SK-N-SH (cell line): ENCODE results near the gene FGF5. TPM values are rescaled to one million over a fixed set of nuclear protein-coding genes. Genes with fewer than 3 reads are reported as not detected.

Experiments
- CTCF ChIA-PET: fragments of 300-600, 350-600 bp; formaldehyde crosslinking; extraction: SDS; loops from one replicate; lab custom pipeline; 2021; lab: Yijun Ruan, JAX
- POLR2A ChIA-PET: fragments of 350-600 bp; sonication (Branson Sonifier 250); formaldehyde crosslinking; extraction: SDS; loops from one replicate; lab custom pipeline; 2020; ENCODE audit warnings: antibody characterized with exemption, inconsistent platforms; lab: Yijun Ruan, JAX
- DNase-seq: peaks from one replicate; pipeline ENCODE4 v3.0.0; 2012
- H2AFZ ChIP-seq: fragments of 200-600 bp; sonication (generic); 2 replicates; pipeline ENCODE4 v1.8.1; 2016; ENCODE audit warnings: antibody characterized with exemption, mild to moderate bottlenecking, low read depth
- H3F3A ChIP-seq: fragments of 200-600 bp; sonication (generic); replicated peaks from 2 replicates; pipeline ENCODE3; 2016; ENCODE audit warnings: antibody characterized with exemption, mild to moderate bottlenecking; ENCODE audit not compliant: insufficient read depth
- H3K27ac ChIP-seq, 2 experiments: fragments of 200-500 bp in 1 of 2; fragments of 200-600 bp in 1 of 2; sonication (Bioruptor generic) in 1 of 2; sonication (generic), shearing (Covaris generic) in 1 of 2; 2 replicates each; pipeline versions ENCODE4 v1.5.1 to v1.6.1; 2014 to 2016; ENCODE audit warnings: low read depth in 2 of 2, inconsistent platforms in 1 of 2, low read length in 1 of 2, mild to moderate bottlenecking in 1 of 2, mixed read lengths in 1 of 2
- H3K27me3 ChIP-seq: fragments of 200-600 bp; sonication (generic), shearing (Covaris generic); 2 replicates; pipeline ENCODE4 v1.6.1; 2016; ENCODE audit warnings: mixed run types; ENCODE audit not compliant: insufficient read depth
- H3K36me3 ChIP-seq, 2 experiments: fragments of 200-500 bp in 1 of 2; fragments of 200-600 bp in 1 of 2; sonication (Bioruptor generic) in 1 of 2; sonication (generic) in 1 of 2; replicated peaks in 1 of 2; 2 replicates each; pipeline versions ENCODE3 to v1.5.1; 2014 to 2016; ENCODE audit warnings: low read length in 1 of 2, mild to moderate bottlenecking in 1 of 2; ENCODE audit not compliant: insufficient read depth in 2 of 2, control insufficient read depth in 1 of 2
- H3K4me1 ChIP-seq, 2 experiments: fragments of 200-500 bp in 1 of 2; fragments of 200-600 bp in 1 of 2; sonication (Bioruptor generic) in 1 of 2; sonication (generic), shearing (Covaris generic) in 1 of 2; 2 replicates each; pipeline versions ENCODE4 v1.5.1 to v1.6.1; 2014 to 2016; ENCODE audit warnings: low read depth in 1 of 2, low read length in 1 of 2, mixed run types in 1 of 2; ENCODE audit not compliant: insufficient read depth in 2 of 2, control insufficient read depth in 1 of 2
- H3K4me2 ChIP-seq: fragments of 200-600 bp; sonication (generic), shearing (Covaris generic); 2 replicates; pipeline ENCODE4 v1.6.1; 2017; ENCODE audit warnings: mixed run types
- H3K4me3 ChIP-seq, 2 experiments: fragments of 200-500 bp in 1 of 2; fragments of 200-600 bp in 1 of 2; sonication (Bioruptor generic) in 1 of 2; sonication (generic), shearing (Covaris generic) in 1 of 2; 2 replicates each; pipeline versions ENCODE4 v1.5.1 to v1.8.1; 2014 to 2016; ENCODE audit warnings: low read depth in 2 of 2, inconsistent platforms in 1 of 2, low read length in 1 of 2, mild to moderate bottlenecking in 1 of 2, mixed read lengths in 1 of 2, moderate library complexity in 1 of 2
- H3K79me2 ChIP-seq: fragments of 200-600 bp; sonication (generic); 2 replicates; pipeline ENCODE4 v1.8.1; 2017; ENCODE audit warnings: mild to moderate bottlenecking; ENCODE audit not compliant: insufficient read depth
- H3K9ac ChIP-seq: fragments of 200-600 bp; sonication (generic); 2 replicates; pipeline ENCODE4 v1.6.1; 2017; ENCODE audit warnings: mixed run types
- H3K9me2 ChIP-seq: fragments of 200-600 bp; sonication (generic); 2 replicates; pipeline ENCODE4 v1.6.1; 2017; ENCODE audit warnings: mixed run types
- H3K9me3 ChIP-seq: fragments of 200-600 bp; sonication (generic); 2 replicates; pipeline ENCODE4 v1.6.1; 2017; ENCODE audit warnings: mixed run types, mild to moderate bottlenecking, moderate library complexity
- H4K20me1 ChIP-seq: fragments of 200-600 bp; sonication (generic); 2 replicates; pipeline ENCODE4 v1.6.1; 2017; ENCODE audit warnings: mild to moderate bottlenecking, mixed run types; ENCODE audit not compliant: insufficient read depth
- EP300 ChIP-seq, 2 experiments: IDR thresholded peaks; 2 replicates each; pipeline versions ENCODE4 v1.4.0 to v1.6.1; 2012; ENCODE audit warnings: borderline replicate concordance in 1 of 2, low read depth in 1 of 2, low read length in 1 of 2
- FOSL2 ChIP-seq: IDR thresholded peaks from 2 replicates; pipeline ENCODE4 v1.4.0; 2012; ENCODE audit warnings: low read depth, mild to moderate bottlenecking, moderate library complexity, borderline replicate concordance
- FOXM1 ChIP-seq: IDR thresholded peaks from 2 replicates; pipeline ENCODE4 v1.4.0; 2012; ENCODE audit warnings: low read depth, mild to moderate bottlenecking
- GATA2 ChIP-seq: sonication (generic); formaldehyde crosslinking; IDR thresholded peaks from 2 replicates; pipeline ENCODE4 v1.5.0; 2020; ENCODE audit warnings: mild to moderate bottlenecking, missing genetic modification reagents
- JUND ChIP-seq: IDR thresholded peaks from 2 replicates; pipeline ENCODE4 v1.4.0; 2012
- MAX ChIP-seq: IDR thresholded peaks from 2 replicates; pipeline ENCODE4 v1.4.0; 2012; ENCODE audit warnings: low read depth
- NFIC ChIP-seq: IDR thresholded peaks from 2 replicates; pipeline ENCODE4 v1.4.0; 2012; ENCODE audit warnings: borderline replicate concordance
- PBX3 ChIP-seq: IDR thresholded peaks from 2 replicates; pipeline ENCODE4; 2012
- RCOR1 ChIP-seq: fragments of 150-350 bp; IDR thresholded peaks from 2 replicates; pipeline ENCODE4 v1.6.1; 2017; ENCODE audit warnings: antibody characterized with exemption, low read length
- RXRA ChIP-seq: IDR thresholded peaks from 2 replicates; pipeline ENCODE4 v1.4.0; 2012; ENCODE audit warnings: low read depth, mild to moderate bottlenecking, borderline replicate concordance
- SMC3 ChIP-seq: IDR thresholded peaks from 2 replicates; pipeline ENCODE4 v1.6.1; 2012; ENCODE audit warnings: low read depth, low read length, improper control_type of control experiment
- TAF1 ChIP-seq: IDR thresholded peaks from 2 replicates; pipeline ENCODE4 v1.6.1; 2012; ENCODE audit warnings: low read depth, mild to moderate bottlenecking, low read length, moderate library complexity, borderline replicate concordance
- TCF12 ChIP-seq: IDR thresholded peaks from 2 replicates; pipeline ENCODE4 v1.4.0; 2012
- TEAD4 ChIP-seq: IDR thresholded peaks from 2 replicates; pipeline ENCODE4 v1.4.0; 2012; ENCODE audit warnings: mild to moderate bottlenecking, borderline replicate concordance; ENCODE audit not compliant: insufficient read depth
- USF1 ChIP-seq: IDR thresholded peaks from 2 replicates; pipeline ENCODE4 v1.4.0; 2012; ENCODE audit warnings: low read depth, borderline replicate concordance
- WGBS: methylation state at CpG from one replicate; pipeline ENCODE4 v1.1.6; 2017; ENCODE audit warnings: low lambda C conversion rate; 5-methylcytosine and 5-hydroxymethylcytosine counted together
- polyA plus RNA-seq, 3 experiments: library from polyadenylated mRNA; depleted of rRNA; stranded (reverse); fragments of >200 nt; gene quantifications; 2 replicates each; pipeline ENCODE4 v1.2.3, GENCODE V29; 2012

FGF5 gene
- polyA plus RNA-seq, 1 of the 3 experiments (the other 2 are of a cell fraction) = 17.7 TPM

- Histone ChIP-seq H3K4me1 (peaks cover 0 to 45% of the 10 kb centered on the region in 2 experiments; a peak in 3 of 4 replicates), H3K27me3 (no peaks in the 10 kb centered on the region), H3K4me2 (peak overlapping the region; percentile 57), H3F3A (peaks cover 41% of the 10 kb centered on the region), H3K9ac (peak overlapping the region; percentile 30), H3K9me2 (no peaks in the 10 kb centered on the region), H4K20me1 (no peaks in the 10 kb centered on the region), H3K4me3 (peak overlapping the region in 1 of 2 experiments; percentile 25; a peak in 1 of 4 replicates), H3K27ac (peak overlapping the region; percentile 65 to 100; a peak in 3 of 4 replicates), H3K36me3 (no peaks in the 10 kb centered on the region), H3K9me3 (no peaks in the 10 kb centered on the region), H2AFZ (peak overlapping the region; percentile 82), H3K79me2 (peaks cover 6% of the 10 kb centered on the region; the same call in 1 of the 2 replicates)
- 84% methylated on average over 2 of the region's 2 CpGs for WGBS
- no peak for DNase-seq
- CTCF ChIA-PET = interaction anchor here (0.9 to 2.0 kb wide), 7 partner anchors 10 to 1280 kb away, joined by 3 to 7 read pairs (median 3); no protein-coding TSS in a partner anchor
- no peak for TF ChIP-seq USF1
- POLR2A ChIA-PET = no interaction called here
These were observed 33.6 kb upstream of the FGF5 start for GRCh38 chr4:80232707-80233370.

GRCh38 chr4:80233390-80233789 is 33.1 kb upstream of the FGF5 start:
- Histone ChIP-seq H4K20me1 (no peaks in the 10 kb centered on the region), H3K9ac (0 out of 2 replicates have a peak overlapping the region, but pooled peaks have one; percentile 30), H3K27ac (peak overlapping the region; percentile 65 to 100), H3K36me3 (no peaks in the 10 kb centered on the region), H3F3A (peaks cover 46% of the 10 kb centered on the region), H3K9me2 (no peaks in the 10 kb centered on the region), H3K79me2 (peaks cover 6% of the 10 kb centered on the region; the same call in 1 of the 2 replicates), H3K4me1 (peaks cover 0 to 46% of the 10 kb centered on the region in 2 experiments; a peak in 3 of 4 replicates), H2AFZ (peak overlapping the region; percentile 82), H3K9me3 (no peaks in the 10 kb centered on the region), H3K27me3 (no peaks in the 10 kb centered on the region), H3K4me2 (peak overlapping the region; percentile 57), H3K4me3 (no peak overlapping the region)
- TF ChIP-seq TAF1 = no peak
- ChIA-PET POLR2A (no interaction called here), CTCF (interaction anchor here (1.2 to 2.0 kb wide), 4 partner anchors 9 to 102 kb away, joined by 3 to 7 read pairs (median 3); partner anchors contain the start of gene CFAP299)
- DNase-seq = no peak
- WGBS = 91% methylated on average over 4 of the region's 4 CpGs

- POLR2A ChIA-PET = no interaction called here
- H3K9ac ChIP-seq = peak overlapping the region; percentile 52; the same call in 1 of the 2 replicates
- no peak overlapping the region for H3K4me3 ChIP-seq
- no peak overlapping the region for H3K4me2 ChIP-seq
- no peak overlapping the region for H2AFZ ChIP-seq
- no peaks in the 10 kb centered on the region for H3K27me3 ChIP-seq
- peaks cover 6% of the 10 kb centered on the region; the same call in 1 of the 2 replicates for H3K79me2 ChIP-seq
- DNase-seq = no peak
- no peaks in the 10 kb centered on the region for H3K9me2 ChIP-seq
- peaks cover 0 to 60% of the 10 kb centered on the region in 2 experiments; a peak in 3 of 4 replicates for H3K4me1 ChIP-seq
- H3K9me3 ChIP-seq = no peaks in the 10 kb centered on the region
- H3K27ac ChIP-seq = peak overlapping the region; percentile 69 to 100; a peak in 3 of 4 replicates
- no peaks in the 10 kb centered on the region for H4K20me1 ChIP-seq
- H3K36me3 ChIP-seq = no peaks in the 10 kb centered on the region
- TF ChIP-seq SMC3 (no peak), MAX (no peak), RCOR1 (no peak), JUND (0 out of 2 replicates have a peak, but pooled peaks have one; percentile 55), FOXM1 (0 out of 2 replicates have a peak, but pooled peaks have one; percentile 39), FOSL2 (peak; percentile 52; the same call in 1 of the 2 replicates), TEAD4 (0 out of 2 replicates have a peak, but pooled peaks have one; percentile 35), RXRA (peak; percentile 81; the same call in 1 of the 2 replicates), NFIC (no peak), USF1 (no peak), GATA2 (CRISPR knock-in tag) (no peak), EP300 (IDR thresholded peaks at IDR 0.05; ENCODE audit: borderline replicate concordance in 1 of 2, low read depth in 1 of 2, low read length in 1 of 2) (peak in 1 of 2 experiments; percentile 60; a peak in 1 of 4 replicates), TCF12 (peak; percentile 50; the same call in 1 of the 2 replicates), PBX3 (peak; percentile 16; the same call in 1 of the 2 replicates)
- 60% methylated on average over 1 of the region's 1 CpG for whole genome bisulfite sequencing
- peaks cover 66% of the 10 kb centered on the region for H3F3A ChIP-seq
- CTCF ChIA-PET = no interaction called here
These were observed 31.0 kb upstream of the FGF5 start for GRCh38 chr4:80235451-80235850.
